ENCODE measurements around the gene PHKA1. TPM values are rescaled to one million over a fixed set of nuclear protein-coding genes. Genes with fewer than 3 reads are reported as not detected.

PHKA1 gene
- total and polyA plus RNA-seq, 7 donors = 14.7 to 112 (median 54.4) TPM

DNA sequence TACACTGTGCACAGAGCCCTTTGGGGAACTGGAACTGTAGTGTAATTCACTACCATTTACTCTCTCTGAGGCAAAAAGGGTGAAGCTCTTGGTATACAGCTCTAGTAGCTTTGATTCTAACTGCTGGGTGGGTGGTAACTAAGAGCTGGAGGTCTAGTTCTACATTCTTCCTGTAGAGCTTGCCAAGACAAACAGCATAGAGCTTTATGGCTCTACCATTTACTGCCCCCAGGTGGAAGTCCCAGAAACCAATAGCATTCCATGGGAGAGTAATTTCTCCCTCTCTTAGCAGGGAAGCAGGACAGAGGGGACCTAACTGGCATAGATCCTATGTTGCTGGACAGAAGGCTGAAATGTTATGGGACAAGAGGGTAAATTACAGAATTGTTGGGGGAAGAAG lies 168.1 kb downstream of the PHKA1 start:
- intact Hi-C loops (cut with DNase I) = loop anchor here (10.0 kb wide), 3 partner anchors 151 to 301 kb away; partner anchors contain the start of gene CITED1 (in 1 of the 2)
- no peaks in the 10 kb centered on the region for H3K9me3 ChIP-seq
- no peaks in the 10 kb centered on the region for H3K36me3 ChIP-seq (ENCODE audit: insufficient read depth in 1 of 2, low read depth in 1 of 2)
- no peak overlapping the region for H3K4me3 ChIP-seq
- ATAC-seq (no peak), DNase-seq (no peak)
- H3K27me3 ChIP-seq (ENCODE audit: insufficient read depth in 3 of 3, low read length in 2 of 3) = no peaks in the 10 kb centered on the region
- H3K4me1 ChIP-seq = no peaks in the 10 kb centered on the region
- TF ChIP-seq, protein P1, sequence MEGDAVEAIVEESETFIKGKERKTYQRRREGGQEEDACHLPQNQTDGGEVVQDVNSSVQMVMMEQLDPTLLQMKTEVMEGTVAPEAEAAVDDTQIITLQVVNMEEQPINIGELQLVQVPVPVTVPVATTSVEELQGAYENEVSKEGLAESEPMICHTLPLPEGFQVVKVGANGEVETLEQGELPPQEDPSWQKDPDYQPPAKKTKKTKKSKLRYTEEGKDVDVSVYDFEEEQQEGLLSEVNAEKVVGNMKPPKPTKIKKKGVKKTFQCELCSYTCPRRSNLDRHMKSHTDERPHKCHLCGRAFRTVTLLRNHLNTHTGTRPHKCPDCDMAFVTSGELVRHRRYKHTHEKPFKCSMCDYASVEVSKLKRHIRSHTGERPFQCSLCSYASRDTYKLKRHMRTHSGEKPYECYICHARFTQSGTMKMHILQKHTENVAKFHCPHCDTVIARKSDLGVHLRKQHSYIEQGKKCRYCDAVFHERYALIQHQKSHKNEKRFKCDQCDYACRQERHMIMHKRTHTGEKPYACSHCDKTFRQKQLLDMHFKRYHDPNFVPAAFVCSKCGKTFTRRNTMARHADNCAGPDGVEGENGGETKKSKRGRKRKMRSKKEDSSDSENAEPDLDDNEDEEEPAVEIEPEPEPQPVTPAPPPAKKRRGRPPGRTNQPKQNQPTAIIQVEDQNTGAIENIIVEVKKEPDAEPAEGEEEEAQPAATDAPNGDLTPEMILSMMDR (IDR thresholded peaks at IDR 0.05) = no peak
- no peak overlapping the region for H3K27ac ChIP-seq

DNA sequence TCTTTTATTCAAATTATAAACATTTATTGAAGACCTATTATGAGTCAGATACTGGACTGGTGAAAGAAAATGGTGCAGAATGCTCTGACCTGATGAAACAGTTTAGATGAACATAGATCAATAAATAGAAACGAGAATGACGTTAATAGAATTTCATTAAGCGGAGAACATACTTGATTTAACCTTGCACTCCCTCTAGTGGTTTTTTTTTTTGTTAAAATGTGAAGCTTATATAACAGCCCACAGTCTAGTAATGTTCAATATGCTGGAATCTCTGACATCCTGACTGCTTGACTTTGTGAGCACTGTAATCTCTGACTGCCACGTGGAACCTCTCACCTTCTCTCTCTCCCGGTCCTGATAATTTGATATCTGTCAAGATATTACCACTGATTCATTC lies 173.8 kb downstream of the PHKA1 start:
- TF ChIP-seq, protein P1 (IDR thresholded peaks at IDR 0.05) = peak; percentile 36
- intact Hi-C loops (cut with DNase I) = loop anchor here (10.0 kb wide), 3 partner anchors 146 to 296 kb away; partner anchors contain the start of gene CITED1 (in 1 of the 2)
- H3K9me3 ChIP-seq = no peaks in the 10 kb centered on the region
- no peaks in the 10 kb centered on the region for H3K36me3 ChIP-seq (ENCODE audit: insufficient read depth in 1 of 2, low read depth in 1 of 2)
- no peak overlapping the region for H3K27ac ChIP-seq
- DNase-seq (no peak), ATAC-seq (peak in 3 of 4 donors; percentile 33 to 58 (median 36))
- H3K4me3 ChIP-seq = no peak overlapping the region
- WGBS, 3 donors = 6 to 21% (median 7%) methylated on average over 5 of the region's 5 CpGs
- no peaks in the 10 kb centered on the region for H3K27me3 ChIP-seq (ENCODE audit: insufficient read depth in 3 of 3, low read length in 2 of 3)
- H3K4me1 ChIP-seq = peaks cover 12% of the 10 kb centered on the region

DNA sequence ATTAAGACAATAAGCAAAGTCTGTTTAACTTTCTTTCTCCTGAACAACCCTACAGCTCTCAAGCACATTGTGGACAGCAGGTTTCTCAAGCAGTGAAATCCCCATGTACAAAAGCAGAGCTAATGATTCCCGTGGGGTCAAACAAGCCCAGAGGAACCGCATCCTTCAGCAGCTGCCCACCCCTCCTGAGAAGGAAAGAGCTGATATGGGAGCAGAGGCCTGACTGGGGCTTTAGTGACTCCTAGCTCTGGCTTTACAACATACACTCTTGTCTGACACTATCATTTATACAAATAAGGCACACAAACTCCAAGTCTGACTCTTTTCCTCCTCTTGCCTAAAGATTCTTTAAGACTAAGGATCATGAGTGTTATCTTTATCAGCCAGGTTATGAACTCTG lies 174.3 kb downstream of the PHKA1 start:
- intact Hi-C loops (cut with DNase I) = loop anchor here (5.0 to 10.0 kb wide), 4 partner anchors 145 to 295 kb away; partner anchors contain the start of gene CITED1 (in 2 of the 2)
- Histone ChIP-seq H3K36me3 (ENCODE audit: insufficient read depth in 1 of 2, low read depth in 1 of 2) (no peaks in the 10 kb centered on the region), H3K9me3 (no peaks in the 10 kb centered on the region), H3K27me3 (ENCODE audit: insufficient read depth in 3 of 3, low read length in 2 of 3) (no peaks in the 10 kb centered on the region), H3K4me1 (peaks cover 12% of the 10 kb centered on the region), H3K27ac (no peak overlapping the region), H3K4me3 (no peak overlapping the region)
- DNase-seq = no peak
- ATAC-seq = no peak
- TF ChIP-seq, protein P1 (IDR thresholded peaks at IDR 0.05) = no peak
- 56 to 73% (median 67%) methylated on average over 2 of the region's 2 CpGs for WGBS, 3 donors

DNA sequence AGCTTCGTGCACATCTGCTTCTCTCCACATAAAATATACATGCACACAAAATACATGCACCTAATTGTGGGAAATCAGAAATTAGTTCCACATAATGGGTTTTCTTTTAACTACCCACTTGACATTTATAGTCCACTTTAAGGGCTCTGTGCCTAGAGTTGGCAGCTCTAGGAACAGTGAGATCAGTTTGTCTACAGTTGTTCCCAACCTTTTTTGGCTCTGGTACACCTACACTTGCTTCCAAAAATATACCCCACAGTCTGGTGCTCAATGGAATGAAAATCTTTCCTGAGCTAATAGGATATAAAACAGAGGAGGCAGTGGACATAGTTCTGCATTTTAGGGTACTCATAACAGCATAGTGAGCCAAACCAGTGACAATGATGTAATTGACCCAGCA lies 177.6 kb downstream of the PHKA1 start:
- intact Hi-C loops (cut with DNase I) = loop anchor here in 1 of 2 donors (5.0 kb wide), 1 partner anchor 229 kb away; the partner anchor contains the start of gene CITED1
- Histone ChIP-seq H3K36me3 (ENCODE audit: insufficient read depth in 1 of 2, low read depth in 1 of 2) (no peaks in the 10 kb centered on the region), H3K9me3 (no peaks in the 10 kb centered on the region), H3K27me3 (ENCODE audit: insufficient read depth in 3 of 3, low read length in 2 of 3) (no peaks in the 10 kb centered on the region), H3K4me3 (no peak overlapping the region), H3K27ac (no peak overlapping the region), H3K4me1 (peaks cover 12% of the 10 kb centered on the region)
- ATAC-seq (peak; percentile 70 to 95 (median 82)), DNase-seq (no peak)
- TF ChIP-seq, protein P1 (IDR thresholded peaks at IDR 0.05) = no peak
- WGBS, 3 donors = 29 to 59% (median 41%) methylated on average over 1 of the region's 1 CpG

DNA sequence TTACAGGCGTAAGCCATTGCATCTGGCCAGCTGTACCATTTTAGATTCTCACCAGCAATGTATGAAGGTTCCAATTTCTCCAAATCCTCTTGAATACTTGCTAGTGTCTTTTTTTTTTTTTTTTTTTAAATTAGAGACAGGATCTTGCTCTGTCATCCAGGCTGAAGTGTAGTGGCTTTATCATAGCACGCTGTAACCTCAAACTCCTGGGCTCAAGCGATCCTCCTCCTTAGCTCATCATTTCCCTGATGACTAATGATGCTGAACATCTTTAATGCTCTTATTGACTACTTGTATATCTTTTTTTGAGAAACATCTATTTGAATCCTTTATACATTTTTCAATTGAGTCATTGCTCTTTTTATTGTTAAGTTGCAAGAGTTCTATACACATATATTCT lies 181.7 kb downstream of the PHKA1 start:
- no peak for DNase-seq
- Histone ChIP-seq H3K4me3 (no peak overlapping the region), H3K27ac (no peak overlapping the region), H3K9me3 (no peaks in the 10 kb centered on the region), H3K36me3 (ENCODE audit: insufficient read depth in 1 of 2, low read depth in 1 of 2) (no peaks in the 10 kb centered on the region), H3K4me1 (peaks cover 12% of the 10 kb centered on the region), H3K27me3 (ENCODE audit: insufficient read depth in 3 of 3, low read length in 2 of 3) (peaks cover 0 to 4% (median 0%) of the 10 kb centered on the region in 3 donors)
- TF ChIP-seq, protein P1 (IDR thresholded peaks at IDR 0.05) = no peak
- ATAC-seq = no peak
- intact Hi-C loops (cut with DNase I) = no loop called here
- 87 to 99% (median 96%) methylated on average over 3 of the region's 3 CpGs for WGBS, 3 donors

All from psoas muscle (tissue), 8 donors.